ENCODE results near the gene NPB. TPM values are rescaled to one million over a fixed set of nuclear protein-coding genes. Genes with fewer than 3 reads are reported as not detected.
A peak's percentile ranks its signal among the peaks of the same experiment; 100 is the strongest.

The NPB gene
- total RNA-seq, 1 donor from 2014 or later = 1.3 TPM

DNA sequence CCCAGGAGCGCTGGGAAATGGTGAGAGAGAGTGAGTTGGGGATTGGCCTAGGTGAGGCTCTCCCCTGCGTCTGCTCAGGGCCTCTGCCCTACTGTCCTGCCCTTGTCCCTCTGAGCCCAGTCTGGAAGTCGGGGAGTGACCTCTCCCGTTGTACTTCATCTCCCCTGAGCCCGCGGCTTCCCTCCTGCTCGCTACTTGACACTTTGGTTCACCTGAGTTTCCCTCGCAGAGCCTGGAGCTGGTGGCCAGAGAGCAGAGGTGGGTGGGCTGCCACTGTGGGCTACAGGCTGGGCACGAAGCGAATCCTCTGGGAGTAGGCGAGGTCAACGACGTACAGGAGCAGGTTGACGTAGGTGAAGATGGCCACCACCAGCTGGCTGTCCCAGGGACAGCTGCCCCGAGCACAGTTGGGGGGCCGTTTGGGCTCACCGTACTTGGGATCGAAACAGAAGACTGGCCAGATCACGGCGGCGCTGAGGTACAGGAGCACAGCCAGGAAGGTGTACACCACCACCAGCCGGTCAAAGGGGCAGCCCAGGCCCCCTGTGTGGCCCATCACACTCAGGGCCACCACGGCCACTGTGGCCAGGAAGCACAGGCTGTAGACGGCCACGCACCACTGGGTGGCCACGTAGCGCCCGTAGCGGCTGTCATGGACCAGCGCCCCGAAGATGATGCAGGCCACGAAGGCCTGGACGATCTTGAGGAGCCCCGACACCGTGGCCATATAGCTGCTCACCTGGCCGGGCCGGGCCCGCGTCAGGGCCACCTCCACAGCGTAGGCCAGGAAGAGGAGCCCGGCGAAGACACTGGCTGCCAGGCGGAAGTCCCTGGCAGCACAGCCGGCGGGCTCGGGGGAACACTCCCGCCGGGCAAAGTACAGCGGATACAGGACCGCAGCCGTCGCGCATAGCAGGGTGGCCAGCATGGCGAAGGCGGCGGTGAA, 38.8 kb downstream of the NPB start:
- Mint-ChIP-seq H3K4me3 (ENCODE audit: unreplicated experiment) (no peak overlapping the region), H3K9me3 (ENCODE audit: low read depth) (no peaks in the 10 kb centered on the region)

DNA sequence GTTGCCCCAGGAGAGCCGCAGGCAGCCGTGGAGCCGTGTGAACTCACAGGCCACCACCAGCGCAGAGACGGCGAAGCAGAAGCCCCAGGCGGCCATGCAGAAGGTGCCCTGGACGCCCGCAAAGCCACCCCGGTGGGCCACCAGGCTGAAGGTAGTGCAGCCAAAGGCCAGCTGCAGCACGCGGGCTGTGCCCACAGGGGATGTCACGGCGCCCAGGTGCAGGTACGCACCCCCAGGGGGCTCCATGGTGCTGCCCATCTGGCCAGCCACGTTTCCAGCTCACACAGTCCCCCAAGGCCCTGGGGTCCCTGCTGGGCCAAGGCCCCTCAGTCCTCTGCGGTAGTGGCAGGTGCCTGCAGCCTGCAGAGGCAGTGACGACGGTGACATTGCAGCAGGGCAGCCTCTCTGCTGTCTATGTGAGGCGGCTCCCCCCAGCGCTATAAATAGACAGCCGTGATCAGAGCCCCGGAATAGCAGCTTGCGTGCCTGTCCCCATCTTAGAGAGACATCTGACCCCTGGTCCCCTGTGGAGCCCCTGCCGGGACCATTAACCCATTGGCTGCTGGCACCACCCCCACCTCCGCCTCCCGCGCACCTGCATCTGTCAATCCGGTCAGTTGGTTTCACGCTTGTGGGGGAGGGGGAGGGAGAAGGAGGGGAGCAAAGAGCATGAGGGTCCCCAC, 39.6 kb downstream of the NPB start:
- H3K4me3 Mint-ChIP-seq (ENCODE audit: unreplicated experiment) = no peak overlapping the region
- H3K27ac Mint-ChIP-seq (ENCODE audit: unreplicated experiment) = no peak overlapping the region

More for the DNA sequence above, 38.8 kb downstream of the NPB start:
- H3K27ac Mint-ChIP-seq (ENCODE audit: unreplicated experiment) = no peak overlapping the region
- H3K27me3 Mint-ChIP-seq (ENCODE audit: low read depth) = no peaks in the 10 kb centered on the region
- H3K36me3 Mint-ChIP-seq (ENCODE audit: low read depth) = peaks cover 2% of the 10 kb centered on the region
- H3K4me1 Mint-ChIP-seq (ENCODE audit: low read depth) = peaks cover 14% of the 10 kb centered on the region
- DNase-seq (ENCODE audit: low spot score) = peak; percentile 92
- TF ChIP-seq, protein P1, sequence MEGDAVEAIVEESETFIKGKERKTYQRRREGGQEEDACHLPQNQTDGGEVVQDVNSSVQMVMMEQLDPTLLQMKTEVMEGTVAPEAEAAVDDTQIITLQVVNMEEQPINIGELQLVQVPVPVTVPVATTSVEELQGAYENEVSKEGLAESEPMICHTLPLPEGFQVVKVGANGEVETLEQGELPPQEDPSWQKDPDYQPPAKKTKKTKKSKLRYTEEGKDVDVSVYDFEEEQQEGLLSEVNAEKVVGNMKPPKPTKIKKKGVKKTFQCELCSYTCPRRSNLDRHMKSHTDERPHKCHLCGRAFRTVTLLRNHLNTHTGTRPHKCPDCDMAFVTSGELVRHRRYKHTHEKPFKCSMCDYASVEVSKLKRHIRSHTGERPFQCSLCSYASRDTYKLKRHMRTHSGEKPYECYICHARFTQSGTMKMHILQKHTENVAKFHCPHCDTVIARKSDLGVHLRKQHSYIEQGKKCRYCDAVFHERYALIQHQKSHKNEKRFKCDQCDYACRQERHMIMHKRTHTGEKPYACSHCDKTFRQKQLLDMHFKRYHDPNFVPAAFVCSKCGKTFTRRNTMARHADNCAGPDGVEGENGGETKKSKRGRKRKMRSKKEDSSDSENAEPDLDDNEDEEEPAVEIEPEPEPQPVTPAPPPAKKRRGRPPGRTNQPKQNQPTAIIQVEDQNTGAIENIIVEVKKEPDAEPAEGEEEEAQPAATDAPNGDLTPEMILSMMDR (IDR thresholded peaks at IDR 0.05) = no peak

DNA sequence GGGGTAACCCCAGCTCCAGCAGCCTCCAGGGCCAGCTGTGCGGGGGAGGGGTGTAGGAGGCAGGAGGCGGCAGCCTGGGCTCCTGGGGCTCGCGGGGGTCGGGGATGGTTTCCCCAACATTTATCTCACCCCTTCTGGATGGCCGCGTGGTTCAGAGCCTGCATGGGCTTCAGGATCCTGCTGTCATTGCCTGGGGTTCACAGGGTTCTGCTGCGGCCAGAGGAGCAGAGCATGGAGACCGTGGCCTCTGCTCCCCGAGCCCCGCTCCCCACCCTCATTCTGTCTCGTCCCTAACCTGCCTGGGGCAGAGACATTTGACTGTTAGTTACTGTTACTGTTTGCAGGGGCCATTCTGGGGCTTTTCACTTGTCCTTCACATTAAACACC, 40.1 kb downstream of the NPB start:
- Mint-ChIP-seq H3K9me3 (ENCODE audit: low read depth) (no peaks in the 10 kb centered on the region), H3K4me1 (ENCODE audit: low read depth) (peaks cover 8% of the 10 kb centered on the region), H3K27me3 (ENCODE audit: low read depth) (no peaks in the 10 kb centered on the region), H3K4me3 (ENCODE audit: unreplicated experiment) (no peak overlapping the region), H3K36me3 (ENCODE audit: low read depth) (no peaks in the 10 kb centered on the region), H3K27ac (ENCODE audit: unreplicated experiment) (no peak overlapping the region)
- DNase-seq (ENCODE audit: low spot score) = no peak
- TF ChIP-seq, protein P1 (IDR thresholded peaks at IDR 0.05) = no peak

More for the DNA sequence above, 39.6 kb downstream of the NPB start:
- no peaks in the 10 kb centered on the region for H3K9me3 Mint-ChIP-seq (ENCODE audit: low read depth)
- TF ChIP-seq, protein P1 (IDR thresholded peaks at IDR 0.05) = no peak
- H3K4me1 Mint-ChIP-seq (ENCODE audit: low read depth) = peaks cover 8% of the 10 kb centered on the region
- DNase-seq (ENCODE audit: low spot score) = peak; percentile 92
- no peaks in the 10 kb centered on the region for H3K36me3 Mint-ChIP-seq (ENCODE audit: low read depth)
- no peaks in the 10 kb centered on the region for H3K27me3 Mint-ChIP-seq (ENCODE audit: low read depth)

DNA sequence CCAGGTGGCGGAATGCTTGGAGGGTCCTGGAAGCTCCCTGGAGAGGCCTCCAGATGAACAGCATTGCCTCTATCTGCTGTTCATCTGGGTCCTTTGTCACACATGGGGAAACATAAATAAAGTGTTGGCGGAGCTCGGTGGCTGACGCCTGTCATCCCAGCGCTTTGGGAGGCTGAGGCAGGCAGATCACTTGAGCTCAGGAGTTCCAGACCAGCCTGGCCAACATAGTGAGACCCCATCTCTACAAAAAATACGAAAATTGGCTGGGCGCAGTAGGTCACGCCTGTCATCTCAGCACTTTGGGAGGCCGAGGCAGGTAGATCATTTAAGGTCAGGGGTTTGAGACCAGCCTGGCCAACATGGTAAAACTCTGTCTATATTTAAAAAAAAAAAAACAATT, 42.8 kb downstream of the NPB start:
- DNase-seq (ENCODE audit: low spot score) = no peak
- TF ChIP-seq, protein P1 (IDR thresholded peaks at IDR 0.05) = no peak
- Mint-ChIP-seq H3K27me3 (ENCODE audit: low read depth) (no peaks in the 10 kb centered on the region), H3K36me3 (ENCODE audit: low read depth) (no peaks in the 10 kb centered on the region), H3K27ac (ENCODE audit: unreplicated experiment) (no peak overlapping the region), H3K9me3 (ENCODE audit: low read depth) (no peaks in the 10 kb centered on the region), H3K4me3 (ENCODE audit: unreplicated experiment) (no peak overlapping the region), H3K4me1 (ENCODE audit: low read depth) (peaks cover 3% of the 10 kb centered on the region)

DNA sequence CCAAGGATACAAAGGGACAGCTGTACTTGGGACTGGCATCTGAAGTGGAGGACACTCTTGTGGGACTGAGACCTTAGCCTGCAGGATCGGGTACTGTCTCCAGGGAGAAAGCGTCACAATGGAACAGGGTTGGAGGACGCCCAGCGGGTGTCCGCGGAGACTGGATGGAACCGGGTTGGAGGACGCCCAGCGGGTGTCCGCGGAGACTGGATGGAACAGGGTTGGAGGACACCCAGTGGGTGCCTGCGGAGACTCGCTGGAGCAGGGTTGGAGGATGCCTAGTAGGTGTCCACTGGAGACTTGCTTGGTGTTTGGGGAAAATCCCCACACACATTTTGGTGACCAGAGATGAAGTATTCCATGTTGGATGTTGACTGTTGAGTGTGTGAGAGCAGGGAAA, 45.2 kb downstream of the NPB start, which contains the start of gene MYADML2:
MYADML2 (minus strand) TSS at position 45 of the 400 bp plus-strand sequence. CDS start 5,492 bp downstream, outside the sequence.
- Mint-ChIP-seq H3K4me1 (ENCODE audit: low read depth) (no peaks in the 10 kb centered on the region), H3K36me3 (ENCODE audit: low read depth) (no peaks in the 10 kb centered on the region), H3K27me3 (ENCODE audit: low read depth) (peaks cover 3% of the 10 kb centered on the region), H3K9me3 (ENCODE audit: low read depth) (no peaks in the 10 kb centered on the region), H3K27ac (ENCODE audit: unreplicated experiment) (no peak within 1 kb of the TSS), H3K4me3 (ENCODE audit: unreplicated experiment) (no peak within 1 kb of the TSS)
- TF ChIP-seq, protein P1 (IDR thresholded peaks at IDR 0.05) = no peak
- no peak for DNase-seq (ENCODE audit: low spot score)
